Fibroblast of lung (primary cell): ENCODE results near the gene FIBCD1. TPM values are rescaled to one million over a fixed set of nuclear protein-coding genes. Genes with fewer than 3 reads are reported as not detected.
"Not testable (repeated sequence)": the region's sequence is repeated elsewhere in the genome, so short reads cannot be mapped to it uniquely, and the experiment has no call there.

Experiments used
- DNase-seq, 2 donors: peaks; one replicate each; pipeline versions ENCODE4 v3.0.0 to v3.0.0-alpha.2; 2010; ENCODE audit warnings: low read depth in 2 of 2
- H2AFZ ChIP-seq: 2 replicates; pipeline ENCODE4 v1.5.1; 2012; ENCODE audit warnings: low read length, control low read depth, inconsistent platforms
- H3K27ac ChIP-seq: 2 replicates; pipeline ENCODE4 v1.5.1; 2011; ENCODE audit warnings: low read length, control low read depth; ENCODE audit not compliant: insufficient read depth
- H3K27me3 ChIP-seq: 2 replicates; pipeline ENCODE4 v1.5.1; 2011; ENCODE audit warnings: mild to moderate bottlenecking, low read length; ENCODE audit not compliant: control insufficient read depth, insufficient read depth
- H3K36me3 ChIP-seq: 2 replicates; pipeline ENCODE4 v1.5.1; 2011; ENCODE audit warnings: low read length; ENCODE audit not compliant: control insufficient read depth, insufficient read depth
- H3K4me1 ChIP-seq: 2 replicates; pipeline ENCODE4 v1.5.1; 2011; ENCODE audit warnings: low read length; ENCODE audit not compliant: control insufficient read depth, insufficient read depth; ENCODE audit errors: extremely low read depth
- H3K4me2 ChIP-seq: 2 replicates; pipeline ENCODE4 v1.5.1; 2011; ENCODE audit warnings: low read length, control low read depth; ENCODE audit not compliant: insufficient read depth; ENCODE audit errors: extremely low read depth
- H3K4me3 ChIP-seq, 4 experiments: fragments of 200-600 bp in 1 of 4; sonication (generic) in 1 of 4; replicated peaks in 1 of 4; 2 replicates each; pipeline ENCODE4 v1.5.1; 2011 to 2016; ENCODE audit warnings: low read length in 4 of 4, low read depth in 3 of 4, mild to moderate bottlenecking in 3 of 4, control low read depth in 2 of 4, inconsistent platforms in 1 of 4, mixed read lengths in 1 of 4; ENCODE audit not compliant: insufficient read depth in 1 of 4; ENCODE audit errors: control extremely low read depth in 1 of 4
- H3K79me2 ChIP-seq: 2 replicates; pipeline ENCODE4 v1.5.1; 2012; ENCODE audit warnings: mild to moderate bottlenecking, low read length, inconsistent platforms; ENCODE audit not compliant: control insufficient read depth, insufficient read depth
- H3K9ac ChIP-seq: 2 replicates; pipeline ENCODE4 v1.5.1; 2011; ENCODE audit warnings: mild to moderate bottlenecking, low read length, control low read depth; ENCODE audit not compliant: insufficient read depth
- H3K9me3 ChIP-seq: 2 replicates; pipeline ENCODE4 v1.5.1; 2012; ENCODE audit warnings: low read depth, low read length; ENCODE audit not compliant: control insufficient read depth, insufficient read depth
- H4K20me1 ChIP-seq: 2 replicates; pipeline ENCODE4 v1.5.1; 2011; ENCODE audit warnings: low read length; ENCODE audit not compliant: control insufficient read depth, insufficient read depth; ENCODE audit errors: extremely low read depth
- CTCF ChIP-seq, 2 donors: IDR thresholded peaks in 1 of 2; conservative IDR thresholded peaks in 1 of 2; 1 replicate in 1 of 2; 2 replicates in 1 of 2; pipeline ENCODE4 v1.5.1; 2011 to 2012; ENCODE audit warnings: low read length in 2 of 2, control low read depth in 1 of 2, inconsistent platforms in 1 of 2, low read depth in 1 of 2, mild to moderate bottlenecking in 1 of 2
- EZH2 ChIP-seq: IDR thresholded peaks from 2 replicates; pipeline ENCODE4 v1.5.1; 2012; ENCODE audit warnings: low read length, control low read depth, mild to moderate bottlenecking; ENCODE audit errors: missing control alignments
- polyA plus RNA-seq, 2 donors: library from polyadenylated mRNA; depleted of rRNA in 1 of 2; stranded (reverse) in 1 of 2; unstranded in 1 of 2; fragments of >200 nt; gene quantifications; 2 replicates each; pipeline ENCODE4 v1.2.1, GENCODE V29; 2011 to 2012; ENCODE audit warnings: missing spikeins in 1 of 2
- total RNA-seq: library from RNA; depleted of rRNA; stranded (reverse); fragments of >200 nt; gene quantifications from 2 replicates; pipeline ENCODE4 v1.2.1, GENCODE V29; 2014

Gene FIBCD1
- total and polyA plus RNA-seq, 2 donors (not counting 1 experiment from before 2014, with no cell fraction given) = 7.3 to 28.0 TPM

GRCh38 chr9:130912932-130913598, 26.0 kb downstream of the FIBCD1 start:
- Histone ChIP-seq H3K4me3 (peak overlapping the region in 1 of 4 experiments; percentile 11), H2AFZ (peak overlapping the region; percentile 46), H4K20me1 (no peaks in the 10 kb centered on the region), H3K4me2 (peak overlapping the region; percentile 78), H3K9me3 (no peaks in the 10 kb centered on the region), H3K4me1 (peaks cover 13% of the 10 kb centered on the region), H3K9ac (peak overlapping the region; percentile 32), H3K27me3 (no peaks in the 10 kb centered on the region), H3K27ac (peak overlapping the region; percentile 72), H3K36me3 (no peaks in the 10 kb centered on the region), H3K79me2 (no peaks in the 10 kb centered on the region)
- TF ChIP-seq EZH2 (no peak), CTCF (conservative IDR thresholded peaks at IDR 0.05 in 1 of 2, IDR thresholded peaks at IDR 0.05 in 1 of 2; ENCODE audit: low read depth in 1 of 2, low read length in 2 of 2) (no peak)
- DNase-seq = peak; percentile 79 to 81

DNA sequence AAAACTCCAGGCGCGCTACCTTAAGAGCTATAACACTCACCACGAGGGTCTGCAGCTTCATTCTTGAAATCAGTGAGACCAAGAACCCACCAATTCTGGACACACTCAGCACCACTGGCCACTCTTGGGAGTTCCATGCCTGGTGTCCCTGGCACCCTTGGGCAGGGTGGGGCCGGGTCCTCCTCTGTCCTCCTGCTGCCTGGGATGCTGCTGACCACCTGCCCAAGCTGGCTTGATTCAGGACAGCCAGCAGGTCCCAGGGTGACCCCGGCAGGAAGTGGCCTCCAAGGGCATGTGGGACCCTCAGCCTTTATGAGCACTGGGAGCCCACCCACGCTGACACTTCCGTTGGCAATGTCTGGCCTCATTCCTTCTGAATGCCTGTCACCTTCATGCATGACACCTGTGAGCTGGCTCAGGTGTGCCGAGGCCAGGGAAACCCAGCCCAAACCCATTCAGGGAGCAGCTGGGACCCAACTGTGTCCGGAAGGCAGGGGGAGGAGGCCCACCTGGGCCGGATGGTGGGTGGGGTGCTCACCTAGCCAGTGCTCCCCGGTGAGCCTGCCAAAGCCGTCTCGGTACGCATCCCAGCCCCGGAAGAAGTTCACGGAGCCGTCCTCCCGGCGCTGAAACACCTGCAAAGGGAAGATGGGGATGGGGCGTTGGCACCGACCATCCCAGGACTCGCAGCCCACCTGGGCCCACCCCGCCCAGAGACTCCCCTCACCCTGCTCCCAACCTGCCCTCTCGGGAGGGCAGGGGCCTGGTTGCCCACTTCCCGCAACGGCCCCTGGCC, 27.6 kb downstream of the FIBCD1 start:
- Histone ChIP-seq H3K9me3 (no peaks in the 10 kb centered on the region), H3K4me2 (no peak overlapping the region), H3K27me3 (no peaks in the 10 kb centered on the region), H3K9ac (no peak overlapping the region), H3K79me2 (no peaks in the 10 kb centered on the region), H3K27ac (no peak overlapping the region), H2AFZ (no peak overlapping the region), H3K4me3 (no peak overlapping the region), H4K20me1 (no peaks in the 10 kb centered on the region), H3K36me3 (no peaks in the 10 kb centered on the region), H3K4me1 (peaks cover 13% of the 10 kb centered on the region)
- TF ChIP-seq EZH2 (no peak), CTCF (conservative IDR thresholded peaks at IDR 0.05 in 1 of 2, IDR thresholded peaks at IDR 0.05 in 1 of 2; ENCODE audit: low read depth in 1 of 2, low read length in 2 of 2) (no peak)
- no peak for DNase-seq

GRCh38 chr9:130910670-130911069, 28.4 kb downstream of the FIBCD1 start:
- not testable (repeated sequence) for H3K27ac ChIP-seq, H3K9ac ChIP-seq, H3K27me3 ChIP-seq, H4K20me1 ChIP-seq, H3K4me3 ChIP-seq, DNase-seq, H3K9me3 ChIP-seq, H3K36me3 ChIP-seq, H2AFZ ChIP-seq, H3K79me2 ChIP-seq, H3K4me2 ChIP-seq
- H3K4me1 ChIP-seq = peaks cover 13% of the 10 kb centered on the region

- not testable (repeated sequence) for H3K36me3 ChIP-seq, H3K4me3 ChIP-seq, H3K79me2 ChIP-seq, H3K4me2 ChIP-seq, DNase-seq, H3K27me3 ChIP-seq, H3K9ac ChIP-seq, H3K27ac ChIP-seq, H2AFZ ChIP-seq, H3K9me3 ChIP-seq, H4K20me1 ChIP-seq
- peaks cover 13% of the 10 kb centered on the region for H3K4me1 ChIP-seq
Observed at GRCh38 chr9:130910041-130910440, 29.0 kb downstream of the FIBCD1 start.
